SK-N-SH (cell line): Measurements from ENCODE around the gene TRPV3. TPM values are rescaled to one million over a fixed set of nuclear protein-coding genes. Genes with fewer than 3 reads are reported as not detected.

ENCODE experiments used
- CTCF ChIA-PET: fragments of 300-600, 350-600 bp; formaldehyde crosslinking; extraction: SDS; loops from one replicate; lab custom pipeline; 2021; lab: Yijun Ruan, JAX
- POLR2A ChIA-PET: fragments of 350-600 bp; sonication (Branson Sonifier 250); formaldehyde crosslinking; extraction: SDS; loops from one replicate; lab custom pipeline; 2020; ENCODE audit warnings: antibody characterized with exemption, inconsistent platforms; lab: Yijun Ruan, JAX
- DNase-seq: peaks from one replicate; pipeline ENCODE4 v3.0.0; 2012
- H2AFZ ChIP-seq: fragments of 200-600 bp; sonication (generic); 2 replicates; pipeline ENCODE4 v1.8.1; 2016; ENCODE audit warnings: antibody characterized with exemption, mild to moderate bottlenecking, low read depth
- H3F3A ChIP-seq: fragments of 200-600 bp; sonication (generic); replicated peaks from 2 replicates; pipeline ENCODE3; 2016; ENCODE audit warnings: antibody characterized with exemption, mild to moderate bottlenecking; ENCODE audit not compliant: insufficient read depth
- H3K27ac ChIP-seq, 2 experiments: fragments of 200-500 bp in 1 of 2; fragments of 200-600 bp in 1 of 2; sonication (Bioruptor generic) in 1 of 2; sonication (generic), shearing (Covaris generic) in 1 of 2; 2 replicates each; pipeline versions ENCODE4 v1.5.1 to v1.6.1; 2014 to 2016; ENCODE audit warnings: low read depth in 2 of 2, inconsistent platforms in 1 of 2, low read length in 1 of 2, mild to moderate bottlenecking in 1 of 2, mixed read lengths in 1 of 2
- H3K27me3 ChIP-seq: fragments of 200-600 bp; sonication (generic), shearing (Covaris generic); 2 replicates; pipeline ENCODE4 v1.6.1; 2016; ENCODE audit warnings: mixed run types; ENCODE audit not compliant: insufficient read depth
- H3K36me3 ChIP-seq, 2 experiments: fragments of 200-500 bp in 1 of 2; fragments of 200-600 bp in 1 of 2; sonication (Bioruptor generic) in 1 of 2; sonication (generic) in 1 of 2; replicated peaks in 1 of 2; 2 replicates each; pipeline versions ENCODE3 to v1.5.1; 2014 to 2016; ENCODE audit warnings: low read length in 1 of 2, mild to moderate bottlenecking in 1 of 2; ENCODE audit not compliant: insufficient read depth in 2 of 2, control insufficient read depth in 1 of 2
- H3K4me1 ChIP-seq, 2 experiments: fragments of 200-500 bp in 1 of 2; fragments of 200-600 bp in 1 of 2; sonication (Bioruptor generic) in 1 of 2; sonication (generic), shearing (Covaris generic) in 1 of 2; 2 replicates each; pipeline versions ENCODE4 v1.5.1 to v1.6.1; 2014 to 2016; ENCODE audit warnings: low read depth in 1 of 2, low read length in 1 of 2, mixed run types in 1 of 2; ENCODE audit not compliant: insufficient read depth in 2 of 2, control insufficient read depth in 1 of 2
- H3K4me2 ChIP-seq: fragments of 200-600 bp; sonication (generic), shearing (Covaris generic); 2 replicates; pipeline ENCODE4 v1.6.1; 2017; ENCODE audit warnings: mixed run types
- H3K4me3 ChIP-seq, 2 experiments: fragments of 200-500 bp in 1 of 2; fragments of 200-600 bp in 1 of 2; sonication (Bioruptor generic) in 1 of 2; sonication (generic), shearing (Covaris generic) in 1 of 2; 2 replicates each; pipeline versions ENCODE4 v1.5.1 to v1.8.1; 2014 to 2016; ENCODE audit warnings: low read depth in 2 of 2, inconsistent platforms in 1 of 2, low read length in 1 of 2, mild to moderate bottlenecking in 1 of 2, mixed read lengths in 1 of 2, moderate library complexity in 1 of 2
- H3K79me2 ChIP-seq: fragments of 200-600 bp; sonication (generic); 2 replicates; pipeline ENCODE4 v1.8.1; 2017; ENCODE audit warnings: mild to moderate bottlenecking; ENCODE audit not compliant: insufficient read depth
- H3K9ac ChIP-seq: fragments of 200-600 bp; sonication (generic); 2 replicates; pipeline ENCODE4 v1.6.1; 2017; ENCODE audit warnings: mixed run types
- H3K9me2 ChIP-seq: fragments of 200-600 bp; sonication (generic); 2 replicates; pipeline ENCODE4 v1.6.1; 2017; ENCODE audit warnings: mixed run types
- H3K9me3 ChIP-seq: fragments of 200-600 bp; sonication (generic); 2 replicates; pipeline ENCODE4 v1.6.1; 2017; ENCODE audit warnings: mixed run types, mild to moderate bottlenecking, moderate library complexity
- H4K20me1 ChIP-seq: fragments of 200-600 bp; sonication (generic); 2 replicates; pipeline ENCODE4 v1.6.1; 2017; ENCODE audit warnings: mild to moderate bottlenecking, mixed run types; ENCODE audit not compliant: insufficient read depth
- CHD2 ChIP-seq: fragments of 150-350 bp; IDR thresholded peaks from 2 replicates; pipeline ENCODE4 v1.6.1; 2018; ENCODE audit warnings: low read length; ENCODE audit not compliant: partially characterized antibody
- ELF1 ChIP-seq: IDR thresholded peaks from 2 replicates; pipeline ENCODE4 v1.4.0; 2012
- EZH2phosphoT487 ChIP-seq: fragments of 200-600 bp; sonication (generic); IDR thresholded peaks from 2 replicates; pipeline ENCODE4 v1.6.1; 2017; ENCODE audit warnings: low read depth, mixed run types, mild to moderate bottlenecking, antibody characterized with exemption, moderate library complexity, borderline replicate concordance
- FOXM1 ChIP-seq: IDR thresholded peaks from 2 replicates; pipeline ENCODE4 v1.4.0; 2012; ENCODE audit warnings: low read depth, mild to moderate bottlenecking
- GABPA ChIP-seq: IDR thresholded peaks from 2 replicates; pipeline ENCODE4 v1.4.0; 2012; ENCODE audit warnings: low read depth, mild to moderate bottlenecking
- MXI1 ChIP-seq: IDR thresholded peaks from 2 replicates; pipeline ENCODE4 v1.6.1; 2012; ENCODE audit warnings: mild to moderate bottlenecking, low read depth, low read length, improper control_type of control experiment
- NRF1 ChIP-seq: IDR thresholded peaks from 2 replicates; pipeline ENCODE4 v1.6.1; 2012; ENCODE audit warnings: low read depth, mild to moderate bottlenecking, low read length
- RXRA ChIP-seq: IDR thresholded peaks from 2 replicates; pipeline ENCODE4 v1.4.0; 2012; ENCODE audit warnings: low read depth, mild to moderate bottlenecking, borderline replicate concordance
- TEAD4 ChIP-seq: IDR thresholded peaks from 2 replicates; pipeline ENCODE4 v1.4.0; 2012; ENCODE audit warnings: mild to moderate bottlenecking, borderline replicate concordance; ENCODE audit not compliant: insufficient read depth
- YY1 ChIP-seq: IDR thresholded peaks from 2 replicates; pipeline ENCODE4 v1.4.0; 2012; ENCODE audit warnings: low read depth, mild to moderate bottlenecking
- WGBS: methylation state at CpG from one replicate; pipeline ENCODE4 v1.1.6; 2017; ENCODE audit warnings: low lambda C conversion rate; 5-methylcytosine and 5-hydroxymethylcytosine counted together
- polyA plus RNA-seq, 3 experiments: library from polyadenylated mRNA; depleted of rRNA; stranded (reverse); fragments of >200 nt; gene quantifications; 2 replicates each; pipeline ENCODE4 v1.2.3, GENCODE V29; 2012
- TF ChIP-seq, protein P1 (sequence below): IDR thresholded peaks from 2 replicates; pipeline ENCODE4 v1.4.0; 2012; ENCODE audit warnings: low read depth, borderline replicate concordance
- TF ChIP-seq, protein P2 (sequence below): IDR thresholded peaks from 2 replicates; pipeline ENCODE4; 2012
- TF ChIP-seq, protein P3 (sequence below): IDR thresholded peaks from 2 replicates; pipeline ENCODE4 v1.4.0; 2012; ENCODE audit warnings: low read depth
- TF ChIP-seq, protein P4 (sequence below): fragments of 200-600 bp; sonication (generic); IDR thresholded peaks from 2 replicates; pipeline ENCODE4 v1.6.1; 2017; ENCODE audit warnings: antibody characterized with exemption, mild to moderate bottlenecking, moderate library complexity

The TRPV3 gene
- polyA plus RNA-seq, 1 of the 3 experiments (the other 2 are of a cell fraction) = 0.28 TPM

DNA sequence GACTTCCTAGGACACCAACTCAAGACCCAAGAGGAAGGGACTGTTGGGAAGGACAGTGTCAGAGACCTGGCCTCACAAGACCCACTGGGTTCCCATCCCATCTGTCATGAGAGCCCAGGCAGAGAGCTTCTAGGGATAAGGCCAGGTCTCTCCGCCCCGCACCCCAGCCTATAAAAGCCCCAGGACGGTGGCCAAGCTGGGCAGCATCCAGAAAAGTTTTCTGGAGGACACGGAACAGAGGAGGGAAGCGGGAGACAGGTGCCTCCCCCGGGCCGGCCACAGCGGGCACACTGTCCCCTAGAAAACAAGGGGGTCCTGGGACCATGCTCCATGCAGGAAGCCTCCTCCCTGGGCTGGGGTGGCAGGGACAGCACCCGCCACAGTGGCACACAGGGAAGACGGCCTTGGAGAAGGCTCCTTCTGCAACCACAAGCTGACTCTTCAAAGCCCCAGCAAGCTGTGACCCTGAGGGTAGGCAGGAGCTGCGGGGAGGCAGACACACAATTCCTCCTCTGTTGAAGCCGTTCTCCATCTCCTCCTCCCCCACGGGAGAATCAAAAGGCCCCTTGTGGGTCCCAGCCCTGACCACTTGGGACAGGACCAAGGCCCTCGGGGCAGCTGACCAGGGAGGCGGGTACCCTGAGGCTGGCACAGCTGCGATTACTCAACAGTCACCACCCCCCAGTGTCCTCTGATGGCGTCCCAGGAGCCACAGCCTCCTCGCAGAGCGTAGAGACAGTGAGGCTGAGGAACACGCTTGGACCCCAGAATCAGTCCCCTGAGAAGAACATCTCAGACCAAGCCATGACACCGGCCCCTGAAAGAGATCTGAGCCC is 26.1 kb downstream of the TRPV3 start:
- H3K27me3 ChIP-seq = no peaks in the 10 kb centered on the region
- no peaks in the 10 kb centered on the region for H3K9me3 ChIP-seq
- no peak overlapping the region for H3K4me3 ChIP-seq
- H3K4me2 ChIP-seq = no peak overlapping the region
- no peaks in the 10 kb centered on the region for H3K79me2 ChIP-seq
- H3K36me3 ChIP-seq = no peaks in the 10 kb centered on the region
- H4K20me1 ChIP-seq = no peaks in the 10 kb centered on the region
- CTCF ChIA-PET = no interaction called here
- DNase-seq = no peak
- TF ChIP-seq FOXM1 (no peak), RXRA (no peak), MXI1 (no peak), GABPA (no peak), EZH2phosphoT487 (no peak), ELF1 (no peak), YY1 (no peak), TEAD4 (no peak)
- TF ChIP-seq, protein P1, sequence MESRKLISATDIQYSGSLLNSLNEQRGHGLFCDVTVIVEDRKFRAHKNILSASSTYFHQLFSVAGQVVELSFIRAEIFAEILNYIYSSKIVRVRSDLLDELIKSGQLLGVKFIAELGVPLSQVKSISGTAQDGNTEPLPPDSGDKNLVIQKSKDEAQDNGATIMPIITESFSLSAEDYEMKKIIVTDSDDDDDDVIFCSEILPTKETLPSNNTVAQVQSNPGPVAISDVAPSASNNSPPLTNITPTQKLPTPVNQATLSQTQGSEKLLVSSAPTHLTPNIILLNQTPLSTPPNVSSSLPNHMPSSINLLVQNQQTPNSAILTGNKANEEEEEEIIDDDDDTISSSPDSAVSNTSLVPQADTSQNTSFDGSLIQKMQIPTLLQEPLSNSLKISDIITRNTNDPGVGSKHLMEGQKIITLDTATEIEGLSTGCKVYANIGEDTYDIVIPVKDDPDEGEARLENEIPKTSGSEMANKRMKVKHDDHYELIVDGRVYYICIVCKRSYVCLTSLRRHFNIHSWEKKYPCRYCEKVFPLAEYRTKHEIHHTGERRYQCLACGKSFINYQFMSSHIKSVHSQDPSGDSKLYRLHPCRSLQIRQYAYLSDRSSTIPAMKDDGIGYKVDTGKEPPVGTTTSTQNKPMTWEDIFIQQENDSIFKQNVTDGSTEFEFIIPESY = no peak
- TF ChIP-seq, protein P2, sequence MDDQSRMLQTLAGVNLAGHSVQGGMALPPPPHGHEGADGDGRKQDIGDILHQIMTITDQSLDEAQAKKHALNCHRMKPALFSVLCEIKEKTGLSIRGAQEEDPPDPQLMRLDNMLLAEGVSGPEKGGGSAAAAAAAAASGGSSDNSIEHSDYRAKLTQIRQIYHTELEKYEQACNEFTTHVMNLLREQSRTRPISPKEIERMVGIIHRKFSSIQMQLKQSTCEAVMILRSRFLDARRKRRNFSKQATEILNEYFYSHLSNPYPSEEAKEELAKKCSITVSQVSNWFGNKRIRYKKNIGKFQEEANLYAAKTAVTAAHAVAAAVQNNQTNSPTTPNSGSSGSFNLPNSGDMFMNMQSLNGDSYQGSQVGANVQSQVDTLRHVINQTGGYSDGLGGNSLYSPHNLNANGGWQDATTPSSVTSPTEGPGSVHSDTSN = no peak
- TF ChIP-seq, protein P3, sequence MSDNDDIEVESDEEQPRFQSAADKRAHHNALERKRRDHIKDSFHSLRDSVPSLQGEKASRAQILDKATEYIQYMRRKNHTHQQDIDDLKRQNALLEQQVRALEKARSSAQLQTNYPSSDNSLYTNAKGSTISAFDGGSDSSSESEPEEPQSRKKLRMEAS = no peak
- no peaks in the 10 kb centered on the region; a peak in 1 of 4 replicates for H3K4me1 ChIP-seq
- H2AFZ ChIP-seq = no peak overlapping the region
- WGBS = 62% methylated on average over 14 of the region's 21 CpGs
- H3K9ac ChIP-seq = no peak overlapping the region
- POLR2A ChIA-PET = no interaction called here
- no peak overlapping the region for H3K27ac ChIP-seq
- no peaks in the 10 kb centered on the region for H3F3A ChIP-seq
- H3K9me2 ChIP-seq = no peaks in the 10 kb centered on the region

DNA sequence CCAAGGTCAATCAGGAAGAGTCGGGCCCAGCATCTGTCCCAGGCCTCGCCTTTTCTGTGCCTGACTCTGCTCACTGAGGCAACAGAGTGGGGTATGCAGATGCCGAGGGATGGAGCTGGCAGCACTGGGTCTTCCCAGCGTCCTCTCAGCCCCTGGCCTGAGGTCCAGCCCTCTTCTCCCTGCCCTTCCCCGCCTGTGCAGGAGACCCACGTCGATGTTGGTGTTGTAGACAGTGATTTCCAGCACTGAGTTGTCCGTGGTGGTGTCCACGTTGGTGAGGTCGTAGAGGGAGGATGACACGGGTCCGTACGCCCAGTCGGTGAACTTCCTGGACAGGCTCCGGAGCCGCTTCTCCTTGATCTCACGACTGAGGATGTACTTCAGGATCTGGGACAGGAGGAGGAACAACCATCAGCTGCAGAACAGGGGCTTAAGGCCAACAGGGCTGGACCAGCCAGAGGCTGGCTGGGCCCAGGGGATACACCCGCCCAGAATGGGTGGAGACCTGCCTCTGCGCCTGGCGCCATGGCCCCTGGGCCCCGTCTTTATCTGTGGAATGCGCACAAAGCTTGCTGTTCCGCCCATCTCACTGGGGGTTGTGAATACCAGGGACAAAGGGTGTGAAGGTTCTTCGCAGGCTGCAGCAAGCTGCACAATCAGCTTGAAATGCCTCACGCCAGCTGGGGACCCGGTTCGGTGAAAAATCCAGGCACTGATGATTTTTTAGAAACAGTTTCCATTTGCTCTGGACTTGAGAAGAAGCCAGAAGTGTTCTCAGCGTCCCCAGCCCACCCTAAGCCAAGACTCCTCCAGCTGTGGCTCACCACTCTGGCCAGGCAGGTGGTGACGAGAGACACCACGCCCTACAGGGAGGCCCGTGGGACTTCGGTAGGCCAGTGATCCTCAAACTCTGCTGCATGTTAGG is 27.5 kb downstream of the TRPV3 start:
- Histone ChIP-seq H3K9me2 (no peaks in the 10 kb centered on the region), H3K4me1 (no peaks in the 10 kb centered on the region), H4K20me1 (no peaks in the 10 kb centered on the region), H3K4me3 (no peak overlapping the region), H3K9me3 (no peaks in the 10 kb centered on the region), H3K36me3 (no peaks in the 10 kb centered on the region), H3F3A (no peaks in the 10 kb centered on the region), H2AFZ (no peak overlapping the region), H3K4me2 (no peak overlapping the region), H3K27ac (no peak overlapping the region), H3K9ac (no peak overlapping the region), H3K79me2 (no peaks in the 10 kb centered on the region), H3K27me3 (no peaks in the 10 kb centered on the region)
- CTCF ChIA-PET = no interaction called here
- POLR2A ChIA-PET = no interaction called here
- WGBS = 82% methylated on average over 12 of the region's 32 CpGs
- TF ChIP-seq YY1 (no peak), NRF1 (no peak), CHD2 (no peak)
- TF ChIP-seq, protein P4, sequence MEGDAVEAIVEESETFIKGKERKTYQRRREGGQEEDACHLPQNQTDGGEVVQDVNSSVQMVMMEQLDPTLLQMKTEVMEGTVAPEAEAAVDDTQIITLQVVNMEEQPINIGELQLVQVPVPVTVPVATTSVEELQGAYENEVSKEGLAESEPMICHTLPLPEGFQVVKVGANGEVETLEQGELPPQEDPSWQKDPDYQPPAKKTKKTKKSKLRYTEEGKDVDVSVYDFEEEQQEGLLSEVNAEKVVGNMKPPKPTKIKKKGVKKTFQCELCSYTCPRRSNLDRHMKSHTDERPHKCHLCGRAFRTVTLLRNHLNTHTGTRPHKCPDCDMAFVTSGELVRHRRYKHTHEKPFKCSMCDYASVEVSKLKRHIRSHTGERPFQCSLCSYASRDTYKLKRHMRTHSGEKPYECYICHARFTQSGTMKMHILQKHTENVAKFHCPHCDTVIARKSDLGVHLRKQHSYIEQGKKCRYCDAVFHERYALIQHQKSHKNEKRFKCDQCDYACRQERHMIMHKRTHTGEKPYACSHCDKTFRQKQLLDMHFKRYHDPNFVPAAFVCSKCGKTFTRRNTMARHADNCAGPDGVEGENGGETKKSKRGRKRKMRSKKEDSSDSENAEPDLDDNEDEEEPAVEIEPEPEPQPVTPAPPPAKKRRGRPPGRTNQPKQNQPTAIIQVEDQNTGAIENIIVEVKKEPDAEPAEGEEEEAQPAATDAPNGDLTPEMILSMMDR = no peak
- DNase-seq = no peak
